ENCODE measurements around the gene CDK14.

Gene CDK14

GRCh38 chr7:90828601-90829000 lies 232.5 kb downstream of the CDK14 start:
- H3K79me2 ChIP-seq (ENCODE audit: low read length) = peaks cover 96% of the 10 kb centered on the region
- H4K20me1 ChIP-seq (ENCODE audit: insufficient read depth, low read length) = no peaks in the 10 kb centered on the region
- no peaks in the 10 kb centered on the region for H3K27me3 ChIP-seq (replicated peaks; ENCODE audit: insufficient read depth, low read length)
- H3K36me3 ChIP-seq (replicated peaks; ENCODE audit: insufficient read depth, low read length) = peaks cover 7% of the 10 kb centered on the region; the same call in 1 of the 2 replicates
- no peak overlapping the region for H2AFZ ChIP-seq (ENCODE audit: low read length)
- TF ChIP-seq EZH2 (optimal IDR thresholded peaks at IDR 0.05; ENCODE audit: low read depth, low read length) (no peak), EZH2phosphoT487 (IDR thresholded peaks at IDR 0.05; ENCODE audit: low read length) (no peak), CTCF (IDR thresholded peaks at IDR 0.05; ENCODE audit: low read length) (no peak)
- no peaks in the 10 kb centered on the region for H3K4me1 ChIP-seq (ENCODE audit: low read length)
- no peak overlapping the region for H3K4me3 ChIP-seq (ENCODE audit: low read length)
- DNase-seq = no peak
- no peak overlapping the region for H3K9ac ChIP-seq (ENCODE audit: low read length)
- H3K4me2 ChIP-seq (ENCODE audit: low read depth, low read length) = no peak overlapping the region
- H3F3A ChIP-seq (ENCODE audit: insufficient read depth, low read length) = no peaks in the 10 kb centered on the region
- no peaks in the 10 kb centered on the region for H3K9me3 ChIP-seq (replicated peaks; ENCODE audit: insufficient read depth, low read length)
- H3K9me2 ChIP-seq (replicated peaks; ENCODE audit: insufficient read depth, low read length) = no peaks in the 10 kb centered on the region
- no peak overlapping the region for H3K27ac ChIP-seq (ENCODE audit: low read length)

GRCh38 chr7:90830308-90830707 lies 234.2 kb downstream of the CDK14 start:
- no peaks in the 10 kb centered on the region for H3F3A ChIP-seq (ENCODE audit: insufficient read depth, low read length)
- no peak overlapping the region for H3K9ac ChIP-seq (ENCODE audit: low read length)
- H3K27me3 ChIP-seq (replicated peaks; ENCODE audit: insufficient read depth, low read length) = no peaks in the 10 kb centered on the region
- H4K20me1 ChIP-seq (ENCODE audit: insufficient read depth, low read length) = peaks cover 10% of the 10 kb centered on the region; the same call in 1 of the 2 replicates
- no peak overlapping the region for H3K4me2 ChIP-seq (ENCODE audit: low read depth, low read length)
- no peak overlapping the region for H3K4me3 ChIP-seq (ENCODE audit: low read length)
- H3K9me3 ChIP-seq (replicated peaks; ENCODE audit: insufficient read depth, low read length) = no peaks in the 10 kb centered on the region
- no peaks in the 10 kb centered on the region for H3K4me1 ChIP-seq (ENCODE audit: low read length)
- no peak overlapping the region for H3K27ac ChIP-seq (ENCODE audit: low read length)
- DNase-seq = no peak
- no peak overlapping the region for H2AFZ ChIP-seq (ENCODE audit: low read length)
- H3K36me3 ChIP-seq (replicated peaks; ENCODE audit: insufficient read depth, low read length) = peaks cover 7% of the 10 kb centered on the region; the same call in 1 of the 2 replicates
- no peaks in the 10 kb centered on the region for H3K9me2 ChIP-seq (replicated peaks; ENCODE audit: insufficient read depth, low read length)
- H3K79me2 ChIP-seq (ENCODE audit: low read length) = peaks cover 96% of the 10 kb centered on the region
- TF ChIP-seq EZH2 (optimal IDR thresholded peaks at IDR 0.05; ENCODE audit: low read depth, low read length) (no peak), EZH2phosphoT487 (IDR thresholded peaks at IDR 0.05; ENCODE audit: low read length) (no peak), CTCF (IDR thresholded peaks at IDR 0.05; ENCODE audit: low read length) (no peak)

- Histone ChIP-seq H3K9me2 (replicated peaks; ENCODE audit: insufficient read depth, low read length) (no peaks in the 10 kb centered on the region), H3K27ac (ENCODE audit: low read length) (no peak overlapping the region), H2AFZ (ENCODE audit: low read length) (no peak overlapping the region), H3K27me3 (replicated peaks; ENCODE audit: insufficient read depth, low read length) (no peaks in the 10 kb centered on the region), H3K79me2 (ENCODE audit: low read length) (peaks cover 96% of the 10 kb centered on the region), H3K4me2 (ENCODE audit: low read depth, low read length) (no peak overlapping the region), H3K4me1 (ENCODE audit: low read length) (no peaks in the 10 kb centered on the region), H3K36me3 (replicated peaks; ENCODE audit: insufficient read depth, low read length) (peaks cover 7% of the 10 kb centered on the region; the same call in 1 of the 2 replicates), H4K20me1 (ENCODE audit: insufficient read depth, low read length) (peaks cover 15% of the 10 kb centered on the region), H3K9me3 (replicated peaks; ENCODE audit: insufficient read depth, low read length) (no peaks in the 10 kb centered on the region), H3K4me3 (ENCODE audit: low read length) (no peak overlapping the region), H3F3A (ENCODE audit: insufficient read depth, low read length) (no peaks in the 10 kb centered on the region), H3K9ac (ENCODE audit: low read length) (no peak overlapping the region)
- TF ChIP-seq EZH2 (optimal IDR thresholded peaks at IDR 0.05; ENCODE audit: low read depth, low read length) = no peak
- no peak for DNase-seq
Measured at GRCh38 chr7:90832726-90833125, 236.6 kb downstream of the CDK14 start.

- no peak for DNase-seq
- Histone ChIP-seq H3K4me2 (ENCODE audit: low read depth, low read length) (no peak overlapping the region), H3K27ac (ENCODE audit: low read length) (no peak overlapping the region), H3K27me3 (replicated peaks; ENCODE audit: insufficient read depth, low read length) (no peaks in the 10 kb centered on the region), H3K9ac (ENCODE audit: low read length) (no peak overlapping the region), H3K4me3 (ENCODE audit: low read length) (no peak overlapping the region), H3K36me3 (replicated peaks; ENCODE audit: insufficient read depth, low read length) (no peaks in the 10 kb centered on the region), H3K79me2 (ENCODE audit: low read length) (peaks cover 92% of the 10 kb centered on the region), H2AFZ (ENCODE audit: low read length) (no peak overlapping the region), H3K4me1 (ENCODE audit: low read length) (no peaks in the 10 kb centered on the region), H3K9me3 (replicated peaks; ENCODE audit: insufficient read depth, low read length) (no peaks in the 10 kb centered on the region), H4K20me1 (ENCODE audit: insufficient read depth, low read length) (peaks cover 15% of the 10 kb centered on the region), H3F3A (ENCODE audit: insufficient read depth, low read length) (no peaks in the 10 kb centered on the region), H3K9me2 (replicated peaks; ENCODE audit: insufficient read depth, low read length) (no peaks in the 10 kb centered on the region)
- TF ChIP-seq CTCF (IDR thresholded peaks at IDR 0.05; ENCODE audit: low read length) = no peak
- TF ChIP-seq EZH2 (optimal IDR thresholded peaks at IDR 0.05; ENCODE audit: low read depth, low read length) = no peak
- no peak for TF ChIP-seq EZH2phosphoT487 (IDR thresholded peaks at IDR 0.05; ENCODE audit: low read length)
Measured at GRCh38 chr7:90833443-90833842, 237.3 kb downstream of the CDK14 start.
